GM18867 (cell line): ENCODE measurements around the gene OR2T35.
"Not testable (repeated sequence)": the region's sequence is repeated elsewhere in the genome, so short reads cannot be mapped to it uniquely, and the experiment has no call there.

Experiments
- ATAC-seq: cut with Tn5 transposase; IDR thresholded peaks from one replicate; pipeline ENCODE4 v1.9.1; 2021; ENCODE audit warnings: mild to moderate bottlenecking, moderate library complexity; ENCODE audit not compliant: unreplicated experiment

The OR2T35 gene, protein sequence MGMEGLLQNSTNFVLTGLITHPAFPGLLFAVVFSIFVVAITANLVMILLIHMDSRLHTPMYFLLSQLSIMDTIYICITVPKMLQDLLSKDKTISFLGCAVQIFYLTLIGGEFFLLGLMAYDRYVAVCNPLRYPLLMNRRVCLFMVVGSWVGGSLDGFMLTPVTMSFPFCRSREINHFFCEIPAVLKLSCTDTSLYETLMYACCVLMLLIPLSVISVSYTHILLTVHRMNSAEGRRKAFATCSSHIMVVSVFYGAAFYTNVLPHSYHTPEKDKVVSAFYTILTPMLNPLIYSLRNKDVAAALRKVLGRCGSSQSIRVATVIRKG

DNA sequence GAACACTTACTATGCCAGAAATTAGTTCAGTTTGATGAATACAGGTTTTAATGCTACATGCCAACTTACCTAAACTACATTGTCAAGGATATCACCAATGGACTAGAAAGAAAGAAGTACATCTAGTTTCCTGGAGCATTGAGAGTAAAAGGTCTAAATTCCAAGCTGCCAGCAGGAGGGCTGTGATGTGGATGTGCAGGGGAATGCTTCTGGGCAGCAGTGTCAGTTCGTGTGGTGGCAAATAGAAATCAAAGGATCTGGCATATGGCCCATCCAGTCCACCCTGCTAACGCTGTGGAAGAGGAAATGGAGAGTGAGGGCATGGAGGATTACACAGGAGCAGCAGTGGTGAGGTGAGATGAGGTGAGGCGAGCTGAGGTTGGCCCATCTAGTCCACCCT, at the start of gene OR2T35:
Gene OR2T35, minus strand, starts transcription at position 101 of the 400 bp plus-strand sequence. CDS start 6,020 bp downstream, outside the sequence.
- ATAC-seq: not testable (repeated sequence)

DNA sequence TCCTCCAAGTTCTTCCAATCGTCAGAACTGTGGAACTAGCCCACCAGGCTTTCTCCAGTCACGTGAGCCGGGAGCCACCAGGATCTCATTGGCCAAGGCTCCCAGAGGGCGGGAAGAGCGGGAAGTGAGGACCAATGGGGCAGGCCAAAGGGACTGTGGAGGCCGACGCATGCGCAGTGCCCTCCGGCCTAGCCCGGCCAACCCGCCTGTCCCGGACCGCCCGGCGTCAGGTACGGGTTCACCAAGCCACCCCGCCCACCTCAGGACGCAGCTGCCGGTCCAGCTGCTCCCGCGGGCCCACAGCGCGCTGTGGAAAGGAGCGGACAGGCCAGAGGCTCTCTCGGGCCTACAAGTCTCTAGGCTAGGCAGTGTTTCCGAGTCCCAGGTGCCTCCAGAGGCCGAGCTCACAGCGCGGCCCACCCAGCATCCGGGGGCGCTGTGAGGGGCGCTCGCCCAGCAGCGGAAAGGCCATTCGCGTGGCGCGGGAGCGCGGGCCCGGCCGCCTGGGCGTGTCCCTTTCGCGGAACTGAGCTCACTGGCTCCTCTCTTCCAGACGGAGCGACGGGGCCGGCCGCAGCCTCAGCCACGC, 46.6 kb upstream of the OR2T35 start:
- no peak for ATAC-seq

DNA sequence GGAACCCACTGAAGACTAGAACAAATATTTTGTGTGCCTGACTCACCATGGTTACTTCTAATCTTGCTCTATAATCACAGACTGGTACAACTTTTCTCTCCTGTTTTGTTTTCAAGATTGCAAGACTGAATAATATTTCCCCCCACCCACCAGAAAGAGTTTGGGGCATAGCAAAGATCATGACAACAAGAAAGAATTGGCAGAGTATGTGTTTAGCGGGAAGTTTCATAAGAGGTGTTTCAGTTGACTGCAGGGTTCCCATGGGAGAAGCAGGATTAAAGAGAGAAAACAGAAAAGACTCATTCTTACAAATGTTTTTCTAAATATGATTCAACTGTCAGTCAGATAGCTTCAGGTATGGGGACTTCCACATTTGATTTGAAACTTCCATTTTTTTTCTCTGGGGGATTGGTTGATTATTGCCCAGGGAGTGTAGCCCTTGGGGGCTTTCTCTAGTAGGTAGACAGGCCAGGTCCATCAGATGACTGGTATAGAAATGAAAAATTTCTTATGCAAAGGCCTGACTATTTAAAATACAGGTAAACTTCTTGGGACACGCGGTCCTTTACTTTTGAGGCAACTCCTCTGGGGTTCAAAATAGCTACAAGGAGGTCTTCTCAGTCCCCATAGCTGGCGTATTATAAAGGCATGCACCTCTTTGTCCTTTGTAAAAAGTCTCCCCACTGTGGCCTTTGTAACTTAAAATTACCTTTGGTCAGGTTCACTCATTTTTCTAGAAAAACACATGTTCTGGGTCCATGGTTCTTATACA, 43.6 kb upstream of the OR2T35 start:
- ATAC-seq: peak; percentile 40

DNA sequence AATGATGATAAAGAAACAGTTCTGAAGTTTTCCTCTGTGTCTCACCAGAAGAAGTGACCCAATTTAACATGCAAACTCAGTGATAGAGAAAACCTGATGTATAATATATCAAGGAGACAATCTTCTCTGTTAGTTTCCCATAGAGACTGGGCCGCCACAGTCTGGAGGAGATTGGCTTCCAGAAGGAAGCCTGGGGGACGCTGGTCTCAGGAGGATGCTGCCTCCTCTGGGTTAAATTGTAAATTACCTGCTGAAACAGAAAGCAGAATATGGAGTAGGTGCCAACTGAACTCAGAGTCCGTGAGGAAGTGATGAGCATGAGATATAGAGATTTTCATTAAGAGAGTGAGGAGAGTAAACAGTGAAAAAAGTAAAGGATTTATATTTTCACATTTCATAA, 41.7 kb upstream of the OR2T35 start:
- peak; percentile 90 for ATAC-seq

DNA sequence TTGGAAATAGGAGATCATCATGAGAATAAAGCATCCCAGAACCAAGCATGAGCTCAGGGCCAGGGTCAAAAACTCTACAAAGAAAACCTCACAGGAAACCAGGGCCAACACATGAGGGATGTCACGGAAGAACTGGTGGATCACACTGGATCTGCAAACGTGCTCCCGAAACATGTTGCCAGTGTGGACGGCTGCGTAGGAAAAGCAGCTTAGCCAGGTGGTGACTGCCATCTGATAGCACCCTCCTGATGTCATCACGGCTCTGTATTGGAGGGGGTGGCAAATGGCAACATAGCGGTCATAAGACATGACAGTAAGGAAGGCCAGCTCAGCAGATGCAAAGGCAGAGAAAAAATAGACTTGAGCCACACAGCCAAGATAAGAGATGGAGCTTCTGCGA, 36.6 kb upstream of the OR2T35 start:
- no peak for ATAC-seq

DNA sequence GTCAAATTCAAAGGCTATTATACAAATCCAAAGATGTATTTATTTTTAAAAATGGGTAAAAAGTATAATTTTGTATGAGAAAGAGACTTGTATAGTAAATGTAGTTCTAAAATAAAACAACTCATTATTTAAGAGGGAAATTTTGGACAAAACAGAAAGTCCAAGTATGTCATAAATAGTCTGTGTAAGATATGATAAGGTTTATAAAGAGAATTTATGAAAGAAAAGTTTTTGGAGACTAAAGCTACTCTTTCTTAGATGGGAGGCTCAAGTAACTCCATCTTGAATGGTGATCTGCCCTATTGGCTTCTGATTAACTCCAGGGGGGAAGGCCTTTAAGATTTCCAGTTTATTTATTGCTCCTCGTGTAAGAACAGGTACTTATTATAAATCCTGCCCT, 24.9 kb upstream of the OR2T35 start:
- no peak for ATAC-seq

DNA sequence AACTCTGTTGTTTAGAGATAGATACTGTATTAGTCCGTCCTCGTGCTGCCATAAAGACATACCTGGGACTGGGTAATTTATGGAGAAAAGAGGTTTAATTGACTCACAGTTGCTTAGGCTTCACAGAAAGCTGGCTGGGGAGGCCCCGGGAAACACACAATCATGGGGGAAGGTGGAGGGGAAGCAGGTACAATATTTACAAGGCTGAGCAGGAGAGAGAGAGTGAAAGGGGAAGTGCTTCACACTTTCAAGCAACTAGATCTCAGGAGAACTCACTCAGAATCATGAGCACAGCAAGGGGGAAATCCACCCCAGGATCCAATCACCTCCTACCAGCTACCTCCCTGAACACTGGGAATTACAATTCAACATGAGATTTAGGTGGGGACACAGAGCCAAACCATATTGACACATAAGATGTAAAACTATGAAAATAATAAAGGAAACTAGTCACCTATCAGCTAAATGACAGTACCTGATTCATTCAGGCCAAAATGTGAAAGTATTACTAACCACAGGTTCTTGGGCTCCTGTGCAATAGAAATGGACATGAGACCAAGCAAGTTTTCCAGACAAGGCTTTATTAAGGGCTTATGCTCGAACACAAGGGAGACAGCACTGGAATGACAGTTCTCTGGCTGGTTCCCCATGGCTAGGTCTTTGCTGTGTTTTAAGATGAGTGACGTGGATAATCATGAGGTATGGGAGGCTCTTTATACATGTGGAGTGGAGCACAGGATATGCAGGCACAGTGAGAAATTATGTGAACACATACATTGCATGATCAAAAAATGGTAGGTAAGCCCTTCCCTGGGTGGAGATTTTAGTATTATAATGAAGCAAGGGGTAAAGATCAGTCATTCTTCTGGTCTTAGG, 18.6 kb upstream of the OR2T35 start:
- ATAC-seq: peak; percentile 96

DNA sequence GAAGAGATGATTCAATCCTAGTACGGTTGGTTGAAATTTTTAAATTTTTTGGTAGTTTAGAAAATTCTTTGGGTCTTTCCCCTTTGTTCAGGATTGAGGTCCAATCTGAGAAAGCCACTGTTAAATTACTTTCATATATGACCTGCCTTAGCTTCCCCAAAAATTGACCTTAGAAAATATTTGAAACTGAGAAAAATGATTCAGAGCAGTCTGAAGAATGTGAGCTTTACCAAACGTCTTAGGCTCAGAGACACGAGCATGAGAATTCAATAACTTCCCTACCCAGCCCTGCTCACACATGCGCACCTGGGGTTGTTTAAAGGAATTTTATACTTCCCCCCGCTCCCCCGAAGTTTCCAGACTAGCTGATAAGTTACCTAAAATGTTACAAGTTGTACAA, 11.7 kb upstream of the OR2T35 start:
- ATAC-seq: peak; percentile 53

DNA sequence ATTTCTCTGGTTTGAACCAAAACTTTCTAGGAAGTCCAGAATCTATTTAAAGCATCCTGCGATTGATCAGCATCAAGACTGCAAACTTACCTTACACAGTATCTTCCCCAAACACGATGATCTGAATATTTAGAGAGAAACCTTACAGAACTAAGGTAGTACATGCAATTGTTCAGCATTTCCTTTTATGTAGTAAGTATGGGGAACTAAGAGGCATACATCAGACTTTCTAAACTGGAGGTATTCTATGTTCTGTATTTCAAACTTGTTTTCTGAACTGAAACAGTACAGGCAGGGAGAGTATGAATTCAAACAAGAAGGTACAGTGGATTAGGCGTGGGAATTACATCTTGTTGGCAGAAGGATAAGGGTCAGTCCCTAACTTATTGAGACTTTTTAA, 10.3 kb upstream of the OR2T35 start, which contains the start of gene OR2T27:
Gene OR2T27, minus strand, starts transcription at position 175 of the 400 bp plus-strand sequence. CDS start 4,644 bp downstream, outside the sequence.
- peak; percentile 64 for ATAC-seq

DNA sequence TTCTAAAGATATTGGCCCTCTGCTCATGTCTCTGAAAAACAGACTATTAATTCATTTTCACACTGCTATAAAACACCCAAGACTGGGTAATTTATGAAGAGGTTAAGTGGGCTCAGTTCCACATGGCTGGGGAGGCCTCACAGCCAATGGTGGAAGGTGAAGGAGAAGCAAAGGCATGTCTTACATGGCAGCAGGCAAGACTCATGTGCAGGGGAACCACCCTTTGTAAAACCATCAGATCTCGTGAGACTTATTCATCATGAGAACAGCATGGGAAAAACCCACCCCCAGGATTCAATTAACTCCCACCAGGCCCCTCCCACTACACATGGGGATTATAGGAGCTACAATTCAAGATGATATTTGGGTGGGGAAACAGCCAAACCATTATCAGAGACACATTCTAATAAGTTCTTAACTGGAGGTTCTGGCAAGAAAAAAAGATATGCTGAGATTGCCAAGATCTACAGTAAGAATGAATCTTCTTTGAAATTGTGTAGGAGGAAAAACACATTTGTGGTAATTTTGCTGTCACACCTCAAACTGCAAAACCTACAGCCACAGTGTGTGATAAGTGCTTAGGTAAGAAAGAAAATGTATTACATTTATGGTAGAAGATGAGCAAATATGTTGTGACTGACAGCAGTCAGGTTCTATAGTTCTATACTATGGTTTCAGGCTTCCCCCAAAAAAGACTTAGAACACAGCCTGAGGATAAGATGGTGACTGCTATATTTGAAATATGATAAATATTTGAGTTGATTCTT, 3.9 kb upstream of the OR2T35 start:
- not testable (repeated sequence) for ATAC-seq

DNA sequence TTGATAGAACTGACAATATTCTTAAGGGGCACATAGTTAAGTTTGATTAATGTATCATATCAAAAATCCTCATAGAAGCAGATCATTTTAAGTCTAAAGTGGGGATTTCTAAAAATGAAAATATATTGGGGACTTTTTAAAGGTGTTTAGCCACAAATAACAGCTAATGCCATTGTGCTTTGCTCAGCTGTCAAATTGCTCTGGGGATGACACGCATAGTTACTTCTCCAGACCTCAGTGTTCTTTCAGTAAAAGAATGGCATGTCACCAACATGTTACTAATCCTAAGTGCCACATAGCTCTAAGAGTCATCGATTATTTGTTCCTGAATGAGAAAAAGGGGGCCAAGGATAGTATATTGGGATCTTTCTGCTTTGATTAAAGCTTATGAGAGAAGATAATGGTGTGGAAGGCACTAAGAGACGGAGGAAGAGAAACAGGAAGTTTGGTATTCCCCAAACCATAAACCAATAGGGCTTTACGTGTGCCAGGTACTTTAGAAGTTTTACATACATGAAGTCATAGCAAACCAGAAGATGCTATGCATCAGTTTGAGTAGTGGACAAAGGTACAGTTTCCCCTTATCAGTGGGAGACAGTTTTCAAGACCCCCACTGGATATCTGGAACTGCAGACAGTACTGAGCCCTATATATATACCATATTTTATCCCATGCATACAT, 2.0 kb downstream of the OR2T35 start:
- ATAC-seq: peak; percentile 60

DNA sequence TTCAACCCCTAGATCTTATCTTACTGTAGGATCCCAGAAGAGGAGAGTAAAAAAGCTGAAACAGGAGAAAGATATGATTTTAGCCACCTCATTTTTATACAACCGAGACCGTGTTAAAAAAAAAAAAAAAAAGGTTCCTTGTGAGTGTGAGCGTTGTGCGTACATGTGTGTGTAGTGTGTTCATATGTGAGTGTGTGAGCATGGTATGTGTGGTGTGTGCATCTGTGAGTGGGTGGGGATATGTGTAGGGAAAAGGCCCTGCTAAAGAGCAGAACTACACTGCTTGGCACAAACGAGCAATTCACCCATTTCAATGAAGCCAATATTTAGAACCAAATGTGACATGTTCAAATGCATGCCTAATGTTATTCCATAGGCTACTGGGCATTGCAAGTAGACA, 3.5 kb downstream of the OR2T35 start:
- ATAC-seq: not testable (repeated sequence)

DNA sequence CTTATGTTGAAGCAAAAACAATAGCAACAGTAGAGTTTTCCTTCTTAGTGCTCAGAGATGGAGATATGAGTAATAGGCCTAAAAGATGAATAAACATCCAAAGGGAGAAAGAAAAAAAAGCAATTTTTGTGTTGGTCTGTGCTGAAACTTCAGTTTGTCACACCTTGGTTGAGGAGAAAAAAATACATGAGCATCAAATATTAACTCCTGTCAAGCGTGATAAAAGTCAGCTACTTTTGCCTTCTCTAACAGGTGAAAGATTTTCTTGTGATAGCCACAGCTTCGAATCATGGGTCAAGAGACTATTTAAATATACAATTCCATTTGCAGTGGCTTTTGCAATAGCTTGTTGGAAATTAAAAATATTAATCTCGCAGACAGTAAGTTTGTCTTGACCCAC, 4.2 kb downstream of the OR2T35 start:
- ATAC-seq: peak; percentile 58

DNA sequence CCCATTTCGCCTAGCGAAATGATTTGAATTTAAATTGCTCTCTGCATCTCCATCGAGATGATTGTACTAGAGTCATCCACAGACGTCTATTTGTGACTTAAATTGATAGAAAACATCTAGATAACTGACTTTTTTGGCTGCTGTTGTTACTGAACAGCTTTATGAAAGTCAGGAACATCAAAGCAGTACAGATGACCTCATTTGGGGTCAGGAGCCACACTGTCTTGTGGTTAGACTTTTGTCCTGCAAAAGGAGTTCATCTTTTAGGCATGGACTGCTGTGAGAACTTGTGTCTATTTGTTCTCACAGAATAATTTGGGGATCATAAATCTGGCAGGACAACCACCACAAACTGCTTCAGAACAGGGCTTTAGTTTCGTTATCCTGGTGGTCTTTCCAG, 5.4 kb downstream of the OR2T35 start:
- peak; percentile 31 for ATAC-seq

DNA sequence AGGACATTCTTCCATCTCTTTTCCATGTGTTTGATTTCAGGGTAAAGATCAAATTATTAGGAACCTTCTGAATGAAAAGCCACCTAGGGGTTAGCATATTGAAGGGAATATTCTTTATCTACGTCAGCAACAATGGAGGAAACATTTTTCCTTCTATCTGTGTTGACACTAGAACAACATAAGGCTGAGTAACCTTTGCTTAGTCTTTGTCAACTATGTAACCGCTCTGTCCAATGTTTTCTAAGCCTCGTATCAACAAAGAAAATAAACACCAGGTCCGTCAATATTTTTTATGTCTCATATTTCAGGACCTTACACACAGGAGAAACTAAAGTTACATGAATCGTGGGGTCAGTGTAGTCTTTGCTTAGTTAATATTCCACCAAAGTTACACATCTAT, 8.5 kb downstream of the OR2T35 start:
- ATAC-seq: not testable (repeated sequence)

DNA sequence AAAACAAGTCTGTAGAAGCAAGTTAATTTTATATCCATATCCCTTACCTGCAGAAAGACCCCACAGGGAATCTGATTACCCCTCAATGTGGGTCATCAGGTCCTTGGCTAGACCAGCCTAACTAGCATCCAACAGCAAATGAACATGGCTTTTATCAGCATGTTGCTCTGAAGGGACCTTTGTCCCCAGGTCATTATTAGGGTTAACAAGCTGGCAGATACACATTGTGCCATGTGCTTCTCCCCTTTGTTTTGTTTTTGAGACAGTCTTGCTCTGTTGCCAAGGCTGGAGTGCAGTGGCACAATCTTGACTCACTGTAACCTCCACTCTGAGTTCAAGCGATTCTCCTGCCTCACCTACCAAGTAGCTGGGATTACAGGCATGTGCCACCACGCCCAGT, 10.1 kb downstream of the OR2T35 start, which contains the start of gene OR2T11:
Gene OR2T11, minus strand, starts transcription at position 101 of the 400 bp plus-strand sequence. CDS start 7,963 bp downstream, outside the sequence.
- ATAC-seq: not testable (repeated sequence)

DNA sequence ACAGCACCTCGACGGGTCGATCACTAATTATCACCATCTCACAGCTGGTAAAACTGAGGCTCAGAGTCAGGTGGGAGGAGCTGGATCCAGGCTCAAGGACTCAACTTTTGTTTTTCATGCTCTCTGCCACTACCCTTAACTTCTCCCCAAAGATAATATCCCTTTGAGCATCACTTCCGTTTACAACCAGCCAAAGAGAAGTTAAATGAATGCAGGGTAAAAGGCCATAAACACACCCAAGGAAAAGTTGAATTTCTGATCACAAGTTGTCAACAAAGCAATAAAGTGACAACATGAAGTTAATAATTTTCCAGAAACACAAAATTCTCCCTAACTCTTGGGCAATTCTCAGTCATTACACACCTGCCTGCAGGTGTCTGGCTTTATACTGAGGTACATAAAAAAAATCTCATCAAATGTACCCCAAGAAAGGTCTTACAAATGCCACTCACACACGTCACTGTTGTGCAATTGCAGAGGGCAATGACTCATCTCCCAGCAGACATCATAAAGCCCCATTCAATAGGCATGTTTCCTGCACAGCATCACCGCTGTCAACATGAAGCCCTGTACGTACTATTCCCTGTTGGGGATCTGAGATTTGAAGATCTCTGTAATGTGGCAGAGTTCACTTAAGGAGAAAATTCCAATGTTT, 13.6 kb downstream of the OR2T35 start:
- ATAC-seq: no peak

DNA sequence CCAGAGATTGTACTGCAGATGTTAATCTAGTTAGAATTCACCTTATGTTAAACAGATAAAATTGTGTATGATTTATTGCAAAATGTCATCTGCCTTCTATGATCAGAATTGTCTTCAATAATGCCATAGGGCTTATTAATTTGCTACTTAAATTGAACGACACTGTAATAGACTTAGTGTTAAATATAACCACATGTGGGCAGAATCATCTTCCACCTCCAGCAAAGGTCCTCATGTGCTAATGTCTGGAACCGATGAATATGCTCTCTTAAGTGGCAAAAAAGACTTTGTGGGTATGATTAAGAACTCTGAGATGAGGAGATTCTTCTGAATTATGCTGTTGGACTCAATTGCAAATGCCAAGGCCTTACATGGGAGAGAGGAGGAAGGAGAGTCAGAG, 14.5 kb downstream of the OR2T35 start:
- ATAC-seq: no peak
